Endothelial cell of umbilical vein (primary cell): ENCODE data around the gene TENM4. TPM values are rescaled to one million over a fixed set of nuclear protein-coding genes. Genes with fewer than 3 reads are reported as not detected.

ENCODE experiments used
- BruUV-seq: library from RNA; stranded (reverse); fragments of 400-500 nt; replicated peaks from 2 replicates; lab custom pipeline; 2021; lab: Mats Ljungman, UMichigan
- CTCF ChIA-PET: fragments of 300-600, 350-600 bp; sonication (Branson Sonifier 250); formaldehyde crosslinking; loops from one replicate; lab custom pipeline; 2021; ENCODE audit warnings: antibody characterized with exemption, inconsistent platforms; lab: Charles Lee
- POLR2A ChIA-PET: fragments of 300-600, 350-600 bp; sonication (Branson Sonifier 250); formaldehyde crosslinking; loops from one replicate; lab custom pipeline; 2021; ENCODE audit warnings: antibody characterized with exemption, inconsistent platforms; lab: Charles Lee
- DNase-seq: peaks from one replicate; pipeline ENCODE4 v3.0.0-alpha.2; 2011; ENCODE audit warnings: low read depth, low spot score
- FAIRE-seq: peaks from 2 replicates; lab custom pipeline; 2011; peaks lifted over from hg19 to GRCh38; lab: Jason Lieb, UNC
- H2AFZ ChIP-seq: 2 replicates; pipeline ENCODE4 v1.6.0; 2012; ENCODE audit warnings: low read depth, low read length, control low read depth, inconsistent platforms
- H3K27ac ChIP-seq: 2 replicates; pipeline ENCODE4 v1.5.1; 2011; ENCODE audit warnings: low read depth, mild to moderate bottlenecking, control low read depth, low read length, moderate library complexity; ENCODE audit not compliant: insufficient read depth
- H3K27me3 ChIP-seq, 2 experiments: 2 replicates each; pipeline versions ENCODE4 v1.6.0 to v1.6.1; 2011; ENCODE audit warnings: low read length in 2 of 2, mixed read lengths in 1 of 2; ENCODE audit not compliant: control insufficient read depth in 2 of 2, insufficient read depth in 2 of 2
- H3K36me3 ChIP-seq, 2 experiments: 2 replicates in 1 of 2; 3 replicates in 1 of 2; pipeline ENCODE4 v1.5.1; 2011; ENCODE audit warnings: low read length in 2 of 2, mild to moderate bottlenecking in 1 of 2, moderate library complexity in 1 of 2; ENCODE audit not compliant: control insufficient read depth in 2 of 2, insufficient read depth in 2 of 2; ENCODE audit errors: extremely low read depth in 1 of 2
- H3K4me1 ChIP-seq: 3 replicates; pipeline ENCODE4 v1.5.1; 2011; ENCODE audit warnings: mild to moderate bottlenecking, low read length; ENCODE audit not compliant: control insufficient read depth, insufficient read depth; ENCODE audit errors: extremely low read depth
- H3K4me2 ChIP-seq: 2 replicates; pipeline ENCODE4 v1.6.1; 2011; ENCODE audit warnings: low read length, control low read depth, mixed read lengths; ENCODE audit not compliant: insufficient read depth
- H3K4me3 ChIP-seq, 3 experiments: fragments of 200-600 bp in 1 of 3; sonication (generic), shearing (Covaris generic) in 1 of 3; replicated peaks in 1 of 3; 2 replicates each; pipeline ENCODE4 v1.5.1; 2011 to 2016; ENCODE audit warnings: control low read depth in 3 of 3, low read length in 3 of 3, mild to moderate bottlenecking in 2 of 3, inconsistent platforms in 1 of 3, low read depth in 1 of 3, moderate library complexity in 1 of 3; ENCODE audit not compliant: insufficient read depth in 1 of 3
- H3K79me2 ChIP-seq: 2 replicates; pipeline ENCODE4 v1.6.0; 2012; ENCODE audit warnings: low read length, inconsistent platforms; ENCODE audit not compliant: control insufficient read depth, insufficient read depth
- H3K9ac ChIP-seq: replicated peaks from 2 replicates; pipeline ENCODE3; 2011; ENCODE audit warnings: low read length, control low read depth; ENCODE audit not compliant: insufficient read depth; ENCODE audit errors: extremely low read depth
- H3K9me1 ChIP-seq: replicated peaks from 3 replicates; pipeline ENCODE4 v1.6.0; 2011; ENCODE audit warnings: mild to moderate bottlenecking, low read length; ENCODE audit not compliant: control insufficient read depth, insufficient read depth; ENCODE audit errors: extremely low read depth
- H3K9me3 ChIP-seq: replicated peaks from 2 replicates; pipeline ENCODE4 v1.5.1; 2012; ENCODE audit warnings: low read length, inconsistent platforms; ENCODE audit not compliant: control insufficient read depth, insufficient read depth
- H4K20me1 ChIP-seq: replicated peaks from 2 replicates; pipeline ENCODE3; 2011; ENCODE audit warnings: mild to moderate bottlenecking, low read length; ENCODE audit not compliant: control insufficient read depth, insufficient read depth; ENCODE audit errors: extremely low read depth
- CTCF ChIP-seq, 2 donors: IDR thresholded peaks; 1 replicate in 1 of 2; 2 replicates in 1 of 2; pipeline ENCODE4 v1.5.1; 2011; ENCODE audit warnings: low read length in 2 of 2, mild to moderate bottlenecking in 2 of 2, moderate library complexity in 2 of 2, control low read depth in 1 of 2, inconsistent platforms in 1 of 2, low read depth in 1 of 2; ENCODE audit not compliant: insufficient read depth in 1 of 2; ENCODE audit errors: extremely low read depth in 1 of 2
- EZH2 ChIP-seq: IDR thresholded peaks from 2 replicates; pipeline ENCODE4 v1.6.1; 2012; ENCODE audit warnings: borderline replicate concordance, low read depth, mild to moderate bottlenecking, moderate library complexity, low read length, inconsistent platforms; ENCODE audit not compliant: severe bottlenecking
- FOS ChIP-seq: IDR thresholded peaks from 2 replicates; pipeline ENCODE4 v1.6.1; 2011; ENCODE audit warnings: mild to moderate bottlenecking, low read length, moderate library complexity, borderline replicate concordance; ENCODE audit not compliant: insufficient read depth
- GATA2 ChIP-seq: IDR thresholded peaks from 2 replicates; pipeline ENCODE4 v1.7.0; 2011; ENCODE audit warnings: low read depth, mild to moderate bottlenecking, moderate library complexity, mixed read lengths, low read length; ENCODE audit not compliant: insufficient read length, insufficient read depth
- JUN ChIP-seq: IDR thresholded peaks from 2 replicates; pipeline ENCODE4 v1.6.1; 2011; ENCODE audit warnings: borderline replicate concordance, low read depth; ENCODE audit not compliant: insufficient read length, insufficient read depth
- MAX ChIP-seq: IDR thresholded peaks from 2 replicates; pipeline ENCODE4 v1.6.1; 2011; ENCODE audit not compliant: insufficient read depth, insufficient read length
- MYC ChIP-seq: IDR thresholded peaks from one replicate; pipeline ENCODE4 v1.6.1; 2011; ENCODE audit warnings: mild to moderate bottlenecking, low read depth, low read length
- POLR2A ChIP-seq: IDR thresholded peaks from 2 replicates; pipeline ENCODE4 v1.6.1; 2012; ENCODE audit warnings: low read depth, mild to moderate bottlenecking, control low read depth, low read length
- POLR2AphosphoS5 ChIP-seq: IDR thresholded peaks from 2 replicates; pipeline ENCODE4 v1.6.1; 2012; ENCODE audit warnings: low read depth, mild to moderate bottlenecking, control low read depth, low read length, moderate library complexity; ENCODE audit not compliant: insufficient read depth
- dilution Hi-C: fragments of 300-500 bp; cut with MboI; formaldehyde crosslinking; loops from one replicate; pipeline ENCODE4 v1.15.0; 2019; ENCODE audit warnings: low sequenced_read_pairs; ENCODE audit not compliant: extremely low pct_ligation_motif_present
- intact Hi-C: fragments of 100-400 bp; cut with micrococcal nuclease; formaldehyde crosslinking; loops from one replicate; pipeline ENCODE4 v1.10.0; 2022
- polyA plus RNA-seq, 4 experiments: library from polyadenylated mRNA; depleted of rRNA in 3 of 4; stranded (reverse) in 3 of 4; unstranded in 1 of 4; fragments of >200 nt; gene quantifications; 2 replicates each; pipeline versions ENCODE4 v1.2.1 to v1.2.3, GENCODE V29; 2011 to 2012; ENCODE audit warnings: missing spikeins in 1 of 4
- total RNA-seq: library from RNA; stranded (reverse); gene quantifications from 2 replicates; pipeline ENCODE4 v1.2.3, GENCODE V29; 2021

The TENM4 gene
- total and polyA plus RNA-seq, 2 donors (not counting 3 experiments of a cell fraction or from before 2014, with no cell fraction given): 0.06 to 0.27 TPM

- no TSS peak for BruUV-seq
- no peak for DNase-seq
- Histone ChIP-seq H3K9ac (no peak overlapping the region), H3K9me1 (no peaks in the 10 kb centered on the region), H3K4me1 (no peaks in the 10 kb centered on the region), H3K79me2 (no peaks in the 10 kb centered on the region), H2AFZ (no peak overlapping the region), H4K20me1 (no peaks in the 10 kb centered on the region), H3K4me3 (no peak overlapping the region), H3K27ac (no peak overlapping the region), H3K27me3 (peaks cover 9 to 14% of the 10 kb centered on the region in 2 experiments), H3K4me2 (no peak overlapping the region), H3K9me3 (no peaks in the 10 kb centered on the region), H3K36me3 (no peaks in the 10 kb centered on the region)
- intact Hi-C loops (loop anchor here (5.0 kb wide), 1 partner anchor 402 kb away; no protein-coding TSS in a partner anchor), dilution Hi-C loops (no loop called here)
- POLR2A ChIA-PET: no interaction called here
- CTCF ChIA-PET: interaction anchor here (0.9 to 4.7 kb wide), 5 partner anchors 10 to 405 kb away, joined by 3 to 74 read pairs (median 4); no protein-coding TSS in a partner anchor
- TF ChIP-seq CTCF (IDR thresholded peaks at IDR 0.05; ENCODE audit: extremely low read depth in 1 of 2, insufficient read depth in 1 of 2, low read depth in 1 of 2, low read length in 2 of 2) (no peak), FOS (no peak), MYC (no peak), POLR2A (no peak), GATA2 (no peak), JUN (no peak), POLR2AphosphoS5 (no peak), MAX (no peak), EZH2 (no peak)
- no peak for FAIRE-seq
Observed at GRCh38 chr11:79049741-79050179, 391.1 kb downstream of the TENM4 start.
